ENCODE measurements around the gene SHCBP1. TPM values are rescaled to one million over a fixed set of nuclear protein-coding genes. Genes with fewer than 3 reads are reported as not detected.

The SHCBP1 gene
- total RNA-seq, 3 donors from 2014 or later (not counting 1 experiment from before 2014, with no cell fraction given) = 2.2 to 3.6 (median 3.5) TPM

- Mint-ChIP-seq H3K9me3 (no peaks in the 10 kb centered on the region), H3K27ac (no peak overlapping the region), H3K4me1 (peaks cover 0 to 8% of the 10 kb centered on the region in 2 donors), H3K36me3 (no peaks in the 10 kb centered on the region), H3K27me3 (ENCODE audit: low read depth in 2 of 2) (no peaks in the 10 kb centered on the region), H3K4me3 (no peak overlapping the region)
- 100% methylated on average over 2 of the region's 4 CpGs for WGBS (ENCODE audit: insufficient coverage)
- Histone ChIP-seq H3K4me1 (ENCODE audit: control insufficient read depth, insufficient read depth, low read length) (no peaks in the 10 kb centered on the region), H3K36me3 (ENCODE audit: control insufficient read depth, insufficient read depth, low read length) (no peaks in the 10 kb centered on the region), H3K9me3 (ENCODE audit: control insufficient read depth, insufficient read depth, low read length) (no peaks in the 10 kb centered on the region), H3K27me3 (ENCODE audit: control insufficient read depth, insufficient read depth, low read length) (no peaks in the 10 kb centered on the region), H3K4me3 (ENCODE audit: low read length) (no peak overlapping the region), H3K27ac (ENCODE audit: low read length) (no peak overlapping the region)
- DNase-seq (no peak), ATAC-seq (no peak)
- intact Hi-C loops (cut with micrococcal nuclease) = no loop called here
- no peak for TF ChIP-seq CTCF (IDR thresholded peaks at IDR 0.05)
Observed at GRCh38 chr16:46614006-46614405, 7.2 kb downstream of the SHCBP1 start.

GRCh38 chr16:46613352-46613751 is 7.8 kb downstream of the SHCBP1 start:
- no peak for ATAC-seq
- Mint-ChIP-seq H3K27ac (no peak overlapping the region), H3K4me3 (no peak overlapping the region), H3K4me1 (peaks cover 0 to 8% of the 10 kb centered on the region in 2 donors), H3K27me3 (ENCODE audit: low read depth in 2 of 2) (no peaks in the 10 kb centered on the region), H3K9me3 (no peaks in the 10 kb centered on the region), H3K36me3 (no peaks in the 10 kb centered on the region)
- Histone ChIP-seq H3K4me3 (ENCODE audit: low read length) (no peak overlapping the region), H3K27ac (ENCODE audit: low read length) (no peak overlapping the region), H3K27me3 (ENCODE audit: control insufficient read depth, insufficient read depth, low read length) (no peaks in the 10 kb centered on the region), H3K9me3 (ENCODE audit: control insufficient read depth, insufficient read depth, low read length) (no peaks in the 10 kb centered on the region), H3K4me1 (ENCODE audit: control insufficient read depth, insufficient read depth, low read length) (no peaks in the 10 kb centered on the region), H3K36me3 (ENCODE audit: control insufficient read depth, insufficient read depth, low read length) (no peaks in the 10 kb centered on the region)
- no peak for DNase-seq
- 99% methylated on average over 2 of the region's 2 CpGs for WGBS (ENCODE audit: insufficient coverage)
- intact Hi-C loops (cut with micrococcal nuclease) = no loop called here
- TF ChIP-seq CTCF (IDR thresholded peaks at IDR 0.05) = no peak

GRCh38 chr16:46612121-46612520 is 9.1 kb downstream of the SHCBP1 start:
- Mint-ChIP-seq H3K4me3 (no peak overlapping the region), H3K27ac (no peak overlapping the region), H3K9me3 (no peaks in the 10 kb centered on the region), H3K36me3 (no peaks in the 10 kb centered on the region), H3K27me3 (ENCODE audit: low read depth in 2 of 2) (no peaks in the 10 kb centered on the region), H3K4me1 (peaks cover 0 to 8% of the 10 kb centered on the region in 2 donors)
- Histone ChIP-seq H3K27me3 (ENCODE audit: control insufficient read depth, insufficient read depth, low read length) (no peaks in the 10 kb centered on the region), H3K27ac (ENCODE audit: low read length) (peak overlapping the region; percentile 11), H3K4me3 (ENCODE audit: low read length) (no peak overlapping the region), H3K9me3 (ENCODE audit: control insufficient read depth, insufficient read depth, low read length) (no peaks in the 10 kb centered on the region), H3K4me1 (ENCODE audit: control insufficient read depth, insufficient read depth, low read length) (no peaks in the 10 kb centered on the region), H3K36me3 (ENCODE audit: control insufficient read depth, insufficient read depth, low read length) (no peaks in the 10 kb centered on the region)
- ATAC-seq (peak in 1 of 3 donors; percentile 32), DNase-seq (no peak)
- intact Hi-C loops (cut with micrococcal nuclease) = no loop called here
- WGBS (ENCODE audit: insufficient coverage) = 67% methylated on average over 3 of the region's 3 CpGs
- no peak for TF ChIP-seq CTCF (IDR thresholded peaks at IDR 0.05)

GRCh38 chr16:46607529-46607928 is 13.7 kb downstream of the SHCBP1 start:
- Mint-ChIP-seq H3K9me3 (no peaks in the 10 kb centered on the region), H3K4me1 (no peaks in the 10 kb centered on the region), H3K27ac (peak overlapping the region in 1 of 2 donors; percentile 37), H3K4me3 (no peak overlapping the region), H3K27me3 (ENCODE audit: low read depth in 2 of 2) (no peaks in the 10 kb centered on the region), H3K36me3 (no peaks in the 10 kb centered on the region)
- no peak overlapping the region for H3K4me3 ChIP-seq (ENCODE audit: low read length)
- peak in 1 of 3 donors; percentile 45 for ATAC-seq
- no CpG with 5 or more reads among the region's 1 CpG for WGBS (ENCODE audit: insufficient coverage)
- no peaks in the 10 kb centered on the region for H3K36me3 ChIP-seq (ENCODE audit: control insufficient read depth, insufficient read depth, low read length)
- H3K27me3 ChIP-seq (ENCODE audit: control insufficient read depth, insufficient read depth, low read length) = no peaks in the 10 kb centered on the region
- TF ChIP-seq CTCF (IDR thresholded peaks at IDR 0.05) = peak; percentile 48
- no peaks in the 10 kb centered on the region for H3K4me1 ChIP-seq (ENCODE audit: control insufficient read depth, insufficient read depth, low read length)
- intact Hi-C loops (cut with micrococcal nuclease) = loop anchor here (1.0 kb wide), 1 partner anchor 53 kb away; no protein-coding TSS in a partner anchor
- H3K27ac ChIP-seq (ENCODE audit: low read length) = no peak overlapping the region
- no peaks in the 10 kb centered on the region for H3K9me3 ChIP-seq (ENCODE audit: control insufficient read depth, insufficient read depth, low read length)
- peak in 1 of 2 donors; percentile 68 for DNase-seq

Measured in natural killer cell (primary cell).